ENCODE measurements around the gene MCRIP2. TPM values are rescaled to one million over a fixed set of nuclear protein-coding genes. Genes with fewer than 3 reads are reported as not detected.

MCRIP2 gene
- total RNA-seq, 3 donors from 2014 or later = 76.3 to 116 (median 100) TPM

GRCh38 chr16:627454-628239 is 14.0 kb upstream of the MCRIP2 start:
- no peaks in the 10 kb centered on the region for H3K36me3 ChIP-seq (ENCODE audit: low read depth)
- DNase-seq = peak; percentile 19 to 64 (median 46)

GRCh38 chr16:628321-629061 is 13.1 kb upstream of the MCRIP2 start:
- Histone ChIP-seq H3K4me1 (ENCODE audit: low read depth) (peaks cover 13% of the 10 kb centered on the region), H3K9me3 (no peaks in the 10 kb centered on the region), H3K36me3 (ENCODE audit: low read depth) (no peaks in the 10 kb centered on the region), H3K4me3 (no peak overlapping the region)
- TF ChIP-seq CTCF (IDR thresholded peaks at IDR 0.05) = no peak
- ATAC-seq = no peak
- intact Hi-C loops (cut with DNase I, micrococcal nuclease) = no loop called here
- DNase-seq = no peak

More at GRCh38 chr16:627454-628239, 14.0 kb upstream of the MCRIP2 start:
- Histone ChIP-seq H3K4me3 (no peak overlapping the region), H3K4me1 (ENCODE audit: low read depth) (peaks cover 13% of the 10 kb centered on the region), H3K9me3 (no peaks in the 10 kb centered on the region)
- no peak for ATAC-seq
- TF ChIP-seq CTCF (IDR thresholded peaks at IDR 0.05) = no peak
- intact Hi-C loops (cut with DNase I, micrococcal nuclease) = no loop called here

- H3K36me3 ChIP-seq (ENCODE audit: low read depth) = no peaks in the 10 kb centered on the region
- no peak for ATAC-seq
These were observed 12.3 kb upstream of the MCRIP2 start for GRCh38 chr16:629185-629832.

GRCh38 chr16:629833-630248 is 11.8 kb upstream of the MCRIP2 start:
- Histone ChIP-seq H3K9me3 (no peaks in the 10 kb centered on the region), H3K36me3 (ENCODE audit: low read depth) (no peaks in the 10 kb centered on the region), H3K4me3 (no peak overlapping the region), H3K4me1 (ENCODE audit: low read depth) (peaks cover 13% of the 10 kb centered on the region)
- intact Hi-C loops (cut with DNase I, micrococcal nuclease) = no loop called here
- ATAC-seq = peak; percentile 4
- DNase-seq = no peak
- no peak for TF ChIP-seq CTCF (IDR thresholded peaks at IDR 0.05)

More at GRCh38 chr16:629185-629832, 12.3 kb upstream of the MCRIP2 start:
- DNase-seq = peak in 1 of 3 donors; percentile 28
- intact Hi-C loops (cut with DNase I, micrococcal nuclease) = no loop called here
- TF ChIP-seq CTCF (IDR thresholded peaks at IDR 0.05) = no peak
- H3K9me3 ChIP-seq = no peaks in the 10 kb centered on the region
- no peak overlapping the region for H3K4me3 ChIP-seq
- H3K4me1 ChIP-seq (ENCODE audit: low read depth) = peaks cover 13% of the 10 kb centered on the region

GRCh38 chr16:630249-630814 is 11.3 kb upstream of the MCRIP2 start:
- no peak for TF ChIP-seq CTCF (IDR thresholded peaks at IDR 0.05)
- DNase-seq (no peak), ATAC-seq (peak; percentile 5)
- H3K4me3 ChIP-seq = no peak overlapping the region
- no peaks in the 10 kb centered on the region for H3K36me3 ChIP-seq (ENCODE audit: low read depth)
- no peaks in the 10 kb centered on the region for H3K9me3 ChIP-seq
- intact Hi-C loops (cut with DNase I, micrococcal nuclease) = no loop called here
- peaks cover 16% of the 10 kb centered on the region for H3K4me1 ChIP-seq (ENCODE audit: low read depth)
